Measurements from ENCODE around the gene SARDH. TPM values are rescaled to one million over a fixed set of nuclear protein-coding genes. Genes with fewer than 3 reads are reported as not detected.

Gene SARDH
- total RNA-seq, 1 donor from 2014 or later, result 1.3 TPM

GRCh38 chr9:133707065-133707762, 30.9 kb downstream of the SARDH start:
- no peaks in the 10 kb centered on the region for H3K36me3 ChIP-seq

GRCh38 chr9:133706307-133707050, 31.7 kb downstream of the SARDH start:
- no peaks in the 10 kb centered on the region for H3K36me3 ChIP-seq
- H3K9me3 ChIP-seq, result no peaks in the 10 kb centered on the region
- intact Hi-C loops (cut with DNase I), result no loop called here
- TF ChIP-seq, protein P1, sequence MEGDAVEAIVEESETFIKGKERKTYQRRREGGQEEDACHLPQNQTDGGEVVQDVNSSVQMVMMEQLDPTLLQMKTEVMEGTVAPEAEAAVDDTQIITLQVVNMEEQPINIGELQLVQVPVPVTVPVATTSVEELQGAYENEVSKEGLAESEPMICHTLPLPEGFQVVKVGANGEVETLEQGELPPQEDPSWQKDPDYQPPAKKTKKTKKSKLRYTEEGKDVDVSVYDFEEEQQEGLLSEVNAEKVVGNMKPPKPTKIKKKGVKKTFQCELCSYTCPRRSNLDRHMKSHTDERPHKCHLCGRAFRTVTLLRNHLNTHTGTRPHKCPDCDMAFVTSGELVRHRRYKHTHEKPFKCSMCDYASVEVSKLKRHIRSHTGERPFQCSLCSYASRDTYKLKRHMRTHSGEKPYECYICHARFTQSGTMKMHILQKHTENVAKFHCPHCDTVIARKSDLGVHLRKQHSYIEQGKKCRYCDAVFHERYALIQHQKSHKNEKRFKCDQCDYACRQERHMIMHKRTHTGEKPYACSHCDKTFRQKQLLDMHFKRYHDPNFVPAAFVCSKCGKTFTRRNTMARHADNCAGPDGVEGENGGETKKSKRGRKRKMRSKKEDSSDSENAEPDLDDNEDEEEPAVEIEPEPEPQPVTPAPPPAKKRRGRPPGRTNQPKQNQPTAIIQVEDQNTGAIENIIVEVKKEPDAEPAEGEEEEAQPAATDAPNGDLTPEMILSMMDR (IDR thresholded peaks at IDR 0.05), result no peak
- peaks cover 0 to 6% of the 10 kb centered on the region in 2 donors for H3K4me1 ChIP-seq
- no peak for DNase-seq (ENCODE audit: low spot score in 2 of 2)
- no peaks in the 10 kb centered on the region for H3K27me3 ChIP-seq
- peak overlapping the region in 1 of 2 donors; percentile 16 for H3K27ac ChIP-seq
- no peak overlapping the region for H3K4me3 ChIP-seq

More at GRCh38 chr9:133707065-133707762, 30.9 kb downstream of the SARDH start:
- intact Hi-C loops (cut with DNase I), result no loop called here
- H3K9me3 ChIP-seq, result no peaks in the 10 kb centered on the region
- peaks cover 0 to 6% of the 10 kb centered on the region in 2 donors for H3K4me1 ChIP-seq
- no peak overlapping the region for H3K27ac ChIP-seq
- no peak overlapping the region for H3K4me3 ChIP-seq
- TF ChIP-seq, protein P1 (IDR thresholded peaks at IDR 0.05), result no peak
- H3K27me3 ChIP-seq, result no peaks in the 10 kb centered on the region
- DNase-seq (ENCODE audit: low spot score in 2 of 2), result no peak

- no peak for DNase-seq (ENCODE audit: low spot score in 2 of 2)
- Histone ChIP-seq H3K4me3 (no peak overlapping the region), H3K9me3 (no peaks in the 10 kb centered on the region), H3K36me3 (no peaks in the 10 kb centered on the region), H3K27me3 (no peaks in the 10 kb centered on the region), H3K27ac (no peak overlapping the region), H3K4me1 (peaks cover 0 to 6% of the 10 kb centered on the region in 2 donors)
- TF ChIP-seq, protein P1 (IDR thresholded peaks at IDR 0.05), result no peak
- intact Hi-C loops (cut with DNase I), result no loop called here
Measured at GRCh38 chr9:133705576-133705975, 32.6 kb downstream of the SARDH start.

- Histone ChIP-seq H3K27ac (no peak overlapping the region), H3K4me1 (peaks cover 0 to 6% of the 10 kb centered on the region in 2 donors), H3K36me3 (no peaks in the 10 kb centered on the region), H3K27me3 (no peaks in the 10 kb centered on the region), H3K4me3 (no peak overlapping the region), H3K9me3 (no peaks in the 10 kb centered on the region)
- intact Hi-C loops (cut with DNase I), result no loop called here
- TF ChIP-seq, protein P1 (IDR thresholded peaks at IDR 0.05), result no peak
- DNase-seq (ENCODE audit: low spot score in 2 of 2), result no peak
Measured at GRCh38 chr9:133704711-133705181, 33.4 kb downstream of the SARDH start.

DNA sequence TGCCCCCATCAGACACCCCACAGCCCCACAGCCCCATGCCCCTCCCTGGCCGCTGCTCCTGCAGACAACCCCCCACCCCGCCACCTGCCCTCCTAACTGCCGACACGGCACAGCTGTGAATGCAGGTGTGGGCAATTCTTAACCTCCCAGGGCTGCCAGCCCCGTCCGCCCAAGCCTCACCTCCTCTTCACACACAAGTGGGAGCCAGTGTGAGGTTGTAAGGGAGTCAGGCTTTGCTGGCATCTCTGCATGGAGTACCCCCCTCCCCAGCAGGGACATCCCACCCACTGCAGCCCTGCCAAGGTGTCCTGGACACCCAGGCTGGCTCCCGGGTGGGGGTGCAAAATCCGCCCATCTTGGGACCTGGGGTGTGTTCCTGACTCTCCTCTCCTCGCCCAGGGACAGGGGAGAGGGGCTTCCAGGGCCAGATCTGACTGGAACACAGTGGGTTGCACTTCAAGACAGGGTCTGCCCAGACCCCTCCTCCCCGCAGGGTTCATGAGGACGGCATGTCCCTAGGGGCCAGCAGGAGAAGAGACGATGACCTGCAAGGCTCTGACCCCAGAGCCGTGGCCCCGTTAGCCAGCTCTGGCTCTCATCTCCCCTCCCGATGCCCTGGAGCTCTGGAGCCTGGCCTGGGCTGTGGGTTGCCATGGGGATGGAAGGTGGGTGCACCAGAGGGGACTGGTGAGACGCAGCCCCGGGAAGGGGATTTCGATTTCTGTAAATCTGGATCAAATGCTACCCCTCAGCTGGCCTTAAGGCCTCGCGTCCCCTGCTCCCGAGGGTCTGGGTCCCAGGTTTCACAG, 34.4 kb downstream of the SARDH start:
- DNase-seq (ENCODE audit: low spot score in 2 of 2), result no peak
- no peak overlapping the region for H3K4me3 ChIP-seq
- TF ChIP-seq, protein P1 (IDR thresholded peaks at IDR 0.05), result no peak

More for the DNA sequence above, 34.4 kb downstream of the SARDH start:
- H3K36me3 ChIP-seq, result no peaks in the 10 kb centered on the region
- no peaks in the 10 kb centered on the region for H3K9me3 ChIP-seq
- no peaks in the 10 kb centered on the region for H3K27me3 ChIP-seq
- intact Hi-C loops (cut with DNase I), result no loop called here
- peaks cover 0 to 6% of the 10 kb centered on the region in 2 donors for H3K4me1 ChIP-seq
- H3K27ac ChIP-seq, result no peak overlapping the region

All from ascending aorta (tissue), 2 donors.